Mammary epithelial cell (primary cell): ENCODE data around the gene NET1.
"Not testable (repeated sequence)": the region's sequence is repeated elsewhere in the genome, so short reads cannot be mapped to it uniquely, and the experiment has no call there.

Experiments
- EZH2 ChIP-seq: IDR thresholded peaks from 2 replicates; pipeline ENCODE4 v1.6.1; 2012; ENCODE audit warnings: low read length, inconsistent platforms, borderline replicate concordance
- TF ChIP-seq, protein P1 (sequence below), 2 donors: IDR thresholded peaks in 1 of 2; conservative IDR thresholded peaks in 1 of 2; 2 replicates each; pipeline ENCODE4 v1.5.1; 2011 to 2012; ENCODE audit warnings: inconsistent platforms in 2 of 2, low read length in 2 of 2, mild to moderate bottlenecking in 2 of 2, control low read depth in 1 of 2, low read depth in 1 of 2; ENCODE audit not compliant: insufficient read depth in 1 of 2; ENCODE audit errors: extremely low read depth in 1 of 2

DNA sequence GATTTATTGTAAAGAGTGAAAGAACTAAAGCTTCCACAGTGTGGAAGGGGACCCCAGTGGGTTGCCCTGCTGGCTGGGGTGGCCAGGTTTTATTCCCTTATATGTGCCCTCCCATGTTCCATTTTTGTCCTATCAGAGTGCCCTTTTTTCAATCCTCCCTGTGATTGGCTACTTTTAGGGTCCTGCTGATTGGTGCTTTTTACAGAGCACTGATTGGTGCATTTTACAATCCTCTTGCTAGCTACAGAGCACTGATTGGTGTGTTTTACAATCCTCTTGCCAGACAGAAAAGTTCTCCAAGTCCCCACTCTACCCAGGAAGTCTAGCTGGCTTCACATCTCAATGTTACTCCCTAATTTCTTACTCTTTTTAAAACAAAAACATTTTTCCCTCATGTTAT, 1.6 kb upstream of the NET1 start:
- TF ChIP-seq, protein P1, sequence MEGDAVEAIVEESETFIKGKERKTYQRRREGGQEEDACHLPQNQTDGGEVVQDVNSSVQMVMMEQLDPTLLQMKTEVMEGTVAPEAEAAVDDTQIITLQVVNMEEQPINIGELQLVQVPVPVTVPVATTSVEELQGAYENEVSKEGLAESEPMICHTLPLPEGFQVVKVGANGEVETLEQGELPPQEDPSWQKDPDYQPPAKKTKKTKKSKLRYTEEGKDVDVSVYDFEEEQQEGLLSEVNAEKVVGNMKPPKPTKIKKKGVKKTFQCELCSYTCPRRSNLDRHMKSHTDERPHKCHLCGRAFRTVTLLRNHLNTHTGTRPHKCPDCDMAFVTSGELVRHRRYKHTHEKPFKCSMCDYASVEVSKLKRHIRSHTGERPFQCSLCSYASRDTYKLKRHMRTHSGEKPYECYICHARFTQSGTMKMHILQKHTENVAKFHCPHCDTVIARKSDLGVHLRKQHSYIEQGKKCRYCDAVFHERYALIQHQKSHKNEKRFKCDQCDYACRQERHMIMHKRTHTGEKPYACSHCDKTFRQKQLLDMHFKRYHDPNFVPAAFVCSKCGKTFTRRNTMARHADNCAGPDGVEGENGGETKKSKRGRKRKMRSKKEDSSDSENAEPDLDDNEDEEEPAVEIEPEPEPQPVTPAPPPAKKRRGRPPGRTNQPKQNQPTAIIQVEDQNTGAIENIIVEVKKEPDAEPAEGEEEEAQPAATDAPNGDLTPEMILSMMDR (conservative IDR thresholded peaks at IDR 0.05 in 1 of 2, IDR thresholded peaks at IDR 0.05 in 1 of 2; ENCODE audit: extremely low read depth in 1 of 2, insufficient read depth in 1 of 2, low read depth in 1 of 2, low read length in 2 of 2), result not testable (repeated sequence)
- TF ChIP-seq EZH2, result not testable (repeated sequence)
